PFSK-1 (cell line): ENCODE data around the gene SPAG7.
A peak's percentile ranks its signal among the peaks of the same experiment; 100 is the strongest.

Source experiments
- SIN3A ChIP-seq: IDR thresholded peaks from 2 replicates; pipeline ENCODE4 v1.6.1; 2012; ENCODE audit warnings: mild to moderate bottlenecking, low read length, moderate library complexity, borderline replicate concordance; ENCODE audit not compliant: insufficient read depth
- TF ChIP-seq, protein P1 (sequence below), 2 experiments: IDR thresholded peaks; 2 replicates each; pipeline versions ENCODE4 v1.6.1 to v1.8.0; 2011 to 2012; ENCODE audit warnings: low read depth in 2 of 2, low read length in 2 of 2, control low read depth in 1 of 2, inconsistent platforms in 1 of 2, mild to moderate bottlenecking in 1 of 2, moderate library complexity in 1 of 2; ENCODE audit not compliant: insufficient read depth in 1 of 2

DNA sequence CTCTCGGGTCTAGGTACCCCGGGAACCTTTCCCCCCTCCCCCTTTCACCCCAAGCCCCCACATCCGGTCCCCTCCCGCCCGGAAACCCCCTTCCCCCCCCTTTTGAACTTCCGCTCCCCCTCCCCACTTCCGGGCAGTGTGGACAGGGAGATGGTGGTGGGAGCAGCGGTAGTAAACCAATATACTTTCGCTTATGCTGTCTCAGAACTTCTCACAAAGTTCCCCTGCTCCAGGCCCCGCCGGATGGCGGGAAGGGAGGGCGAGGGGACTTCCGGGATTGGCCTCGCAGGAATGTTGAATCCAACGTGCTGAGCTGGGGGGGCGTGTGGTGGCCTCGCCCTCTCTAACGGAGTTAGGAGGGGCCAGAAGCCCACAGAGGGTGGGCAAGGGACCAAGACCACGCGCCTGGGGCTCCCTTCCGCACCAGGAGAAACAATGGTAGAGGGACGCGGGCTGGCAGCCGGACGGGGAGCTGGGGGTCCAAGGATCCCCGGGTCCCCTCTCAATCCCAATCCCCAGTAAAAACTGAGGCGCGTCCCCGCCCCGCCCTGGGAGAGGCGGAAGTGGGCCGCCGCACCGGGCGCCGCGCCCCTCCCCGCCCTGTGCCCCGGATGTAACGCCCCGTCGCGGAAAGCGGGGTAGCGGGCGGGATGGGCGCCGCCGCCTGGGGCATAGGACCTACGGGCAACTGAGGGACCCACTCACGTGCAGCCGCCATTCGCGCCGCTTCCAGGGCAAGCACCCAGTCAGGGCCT is 20.0 kb downstream of the SPAG7 start:
- TF ChIP-seq, protein P1, sequence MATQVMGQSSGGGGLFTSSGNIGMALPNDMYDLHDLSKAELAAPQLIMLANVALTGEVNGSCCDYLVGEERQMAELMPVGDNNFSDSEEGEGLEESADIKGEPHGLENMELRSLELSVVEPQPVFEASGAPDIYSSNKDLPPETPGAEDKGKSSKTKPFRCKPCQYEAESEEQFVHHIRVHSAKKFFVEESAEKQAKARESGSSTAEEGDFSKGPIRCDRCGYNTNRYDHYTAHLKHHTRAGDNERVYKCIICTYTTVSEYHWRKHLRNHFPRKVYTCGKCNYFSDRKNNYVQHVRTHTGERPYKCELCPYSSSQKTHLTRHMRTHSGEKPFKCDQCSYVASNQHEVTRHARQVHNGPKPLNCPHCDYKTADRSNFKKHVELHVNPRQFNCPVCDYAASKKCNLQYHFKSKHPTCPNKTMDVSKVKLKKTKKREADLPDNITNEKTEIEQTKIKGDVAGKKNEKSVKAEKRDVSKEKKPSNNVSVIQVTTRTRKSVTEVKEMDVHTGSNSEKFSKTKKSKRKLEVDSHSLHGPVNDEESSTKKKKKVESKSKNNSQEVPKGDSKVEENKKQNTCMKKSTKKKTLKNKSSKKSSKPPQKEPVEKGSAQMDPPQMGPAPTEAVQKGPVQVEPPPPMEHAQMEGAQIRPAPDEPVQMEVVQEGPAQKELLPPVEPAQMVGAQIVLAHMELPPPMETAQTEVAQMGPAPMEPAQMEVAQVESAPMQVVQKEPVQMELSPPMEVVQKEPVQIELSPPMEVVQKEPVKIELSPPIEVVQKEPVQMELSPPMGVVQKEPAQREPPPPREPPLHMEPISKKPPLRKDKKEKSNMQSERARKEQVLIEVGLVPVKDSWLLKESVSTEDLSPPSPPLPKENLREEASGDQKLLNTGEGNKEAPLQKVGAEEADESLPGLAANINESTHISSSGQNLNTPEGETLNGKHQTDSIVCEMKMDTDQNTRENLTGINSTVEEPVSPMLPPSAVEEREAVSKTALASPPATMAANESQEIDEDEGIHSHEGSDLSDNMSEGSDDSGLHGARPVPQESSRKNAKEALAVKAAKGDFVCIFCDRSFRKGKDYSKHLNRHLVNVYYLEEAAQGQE (IDR thresholded peaks at IDR 0.05; ENCODE audit: insufficient read depth in 1 of 2, low read depth in 2 of 2, low read length in 2 of 2): 0 out of 4 replicates have a peak, but pooled peaks of 1 of the 2 experiments have one; percentile 13
- 0 out of 2 replicates have a peak, but pooled peaks have one; percentile 10 for TF ChIP-seq SIN3A
